ENCODE results near the gene TEX52. TPM values are rescaled to one million over a fixed set of nuclear protein-coding genes. Genes with fewer than 3 reads are reported as not detected.

Gene TEX52
- total and polyA plus RNA-seq, 2 of the 13 experiments (the other 11 are each of a cell fraction or from before 2014, with no cell fraction given): 0.05 TPM; not detected in 1

DNA sequence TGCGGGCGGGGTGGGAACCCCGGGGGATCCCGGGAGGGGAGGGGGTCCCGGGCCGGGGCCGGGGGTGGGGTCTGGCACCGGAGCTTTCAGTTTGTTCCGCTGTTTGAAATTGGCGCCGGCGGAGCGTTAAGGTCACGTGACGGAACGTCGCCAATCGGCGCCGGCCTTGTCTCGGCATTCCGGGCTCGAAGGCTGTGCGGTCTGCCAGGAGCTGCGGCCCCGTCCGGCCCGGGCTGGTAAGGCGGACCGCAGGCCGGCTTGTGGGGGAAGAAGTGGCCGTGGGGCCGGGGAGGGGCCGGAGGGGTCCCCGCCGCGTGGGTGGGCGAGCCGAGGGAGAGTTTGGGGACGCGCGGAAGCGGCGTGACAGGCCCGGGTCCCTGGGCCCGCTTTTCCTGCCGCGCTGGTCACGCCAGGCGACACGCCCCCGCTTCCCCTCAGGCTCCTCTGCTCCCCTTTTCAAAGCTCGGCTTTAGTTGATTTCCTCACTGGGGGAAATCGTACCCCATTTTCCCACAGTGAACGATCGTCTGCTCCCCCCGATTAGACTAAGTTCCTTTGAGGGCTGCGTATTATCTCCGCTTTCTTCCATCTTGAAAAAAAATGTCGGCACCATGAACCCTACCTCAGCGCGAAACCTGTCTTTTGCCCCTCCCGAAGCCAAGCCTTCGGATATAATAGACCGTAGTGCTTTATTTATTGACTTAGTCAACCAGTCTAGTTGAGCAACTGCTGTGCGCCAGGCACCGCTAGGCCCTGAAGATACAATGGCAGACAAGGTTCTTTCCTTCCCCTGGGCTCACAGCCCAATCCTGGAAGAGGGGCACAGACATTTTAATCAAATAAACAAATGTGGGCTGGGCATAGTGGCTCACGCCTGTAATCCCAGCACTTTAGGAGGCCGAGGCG, 20.5 kb upstream of the TEX52 start, which contains the start of the genes FOXM1 and RHNO1 (continued):
- TF ChIP-seq, protein P1, sequence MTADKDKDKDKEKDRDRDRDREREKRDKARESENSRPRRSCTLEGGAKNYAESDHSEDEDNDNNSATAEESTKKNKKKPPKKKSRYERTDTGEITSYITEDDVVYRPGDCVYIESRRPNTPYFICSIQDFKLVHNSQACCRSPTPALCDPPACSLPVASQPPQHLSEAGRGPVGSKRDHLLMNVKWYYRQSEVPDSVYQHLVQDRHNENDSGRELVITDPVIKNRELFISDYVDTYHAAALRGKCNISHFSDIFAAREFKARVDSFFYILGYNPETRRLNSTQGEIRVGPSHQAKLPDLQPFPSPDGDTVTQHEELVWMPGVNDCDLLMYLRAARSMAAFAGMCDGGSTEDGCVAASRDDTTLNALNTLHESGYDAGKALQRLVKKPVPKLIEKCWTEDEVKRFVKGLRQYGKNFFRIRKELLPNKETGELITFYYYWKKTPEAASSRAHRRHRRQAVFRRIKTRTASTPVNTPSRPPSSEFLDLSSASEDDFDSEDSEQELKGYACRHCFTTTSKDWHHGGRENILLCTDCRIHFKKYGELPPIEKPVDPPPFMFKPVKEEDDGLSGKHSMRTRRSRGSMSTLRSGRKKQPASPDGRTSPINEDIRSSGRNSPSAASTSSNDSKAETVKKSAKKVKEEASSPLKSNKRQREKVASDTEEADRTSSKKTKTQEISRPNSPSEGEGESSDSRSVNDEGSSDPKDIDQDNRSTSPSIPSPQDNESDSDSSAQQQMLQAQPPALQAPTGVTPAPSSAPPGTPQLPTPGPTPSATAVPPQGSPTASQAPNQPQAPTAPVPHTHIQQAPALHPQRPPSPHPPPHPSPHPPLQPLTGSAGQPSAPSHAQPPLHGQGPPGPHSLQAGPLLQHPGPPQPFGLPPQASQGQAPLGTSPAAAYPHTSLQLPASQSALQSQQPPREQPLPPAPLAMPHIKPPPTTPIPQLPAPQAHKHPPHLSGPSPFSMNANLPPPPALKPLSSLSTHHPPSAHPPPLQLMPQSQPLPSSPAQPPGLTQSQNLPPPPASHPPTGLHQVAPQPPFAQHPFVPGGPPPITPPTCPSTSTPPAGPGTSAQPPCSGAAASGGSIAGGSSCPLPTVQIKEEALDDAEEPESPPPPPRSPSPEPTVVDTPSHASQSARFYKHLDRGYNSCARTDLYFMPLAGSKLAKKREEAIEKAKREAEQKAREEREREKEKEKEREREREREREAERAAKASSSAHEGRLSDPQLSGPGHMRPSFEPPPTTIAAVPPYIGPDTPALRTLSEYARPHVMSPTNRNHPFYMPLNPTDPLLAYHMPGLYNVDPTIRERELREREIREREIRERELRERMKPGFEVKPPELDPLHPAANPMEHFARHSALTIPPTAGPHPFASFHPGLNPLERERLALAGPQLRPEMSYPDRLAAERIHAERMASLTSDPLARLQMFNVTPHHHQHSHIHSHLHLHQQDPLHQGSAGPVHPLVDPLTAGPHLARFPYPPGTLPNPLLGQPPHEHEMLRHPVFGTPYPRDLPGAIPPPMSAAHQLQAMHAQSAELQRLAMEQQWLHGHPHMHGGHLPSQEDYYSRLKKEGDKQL (CRISPR knock-in tag; IDR thresholded peaks at IDR 0.05; ENCODE audit: low read depth): peak; percentile 10; the same call in 1 of the 2 replicates
- TF ChIP-seq ZNF569 (CRISPR knock-in tag; IDR thresholded peaks at IDR 0.05; ENCODE audit: borderline replicate concordance): 0 out of 2 replicates have a peak, but pooled peaks have one; percentile 42
- TF ChIP-seq SAFB2 (CRISPR knock-in tag; IDR thresholded peaks at IDR 0.05; ENCODE audit: borderline replicate concordance, low read depth): peak; percentile 28; the same call in 1 of the 2 replicates
- TF ChIP-seq CCDC6 (CRISPR knock-in tag; IDR thresholded peaks at IDR 0.05): 0 out of 2 replicates have a peak, but pooled peaks have one; percentile 51
- TF ChIP-seq ZFP36 (IDR thresholded peaks at IDR 0.05; ENCODE audit: borderline replicate concordance, low read depth, low read length, partially characterized antibody): no peak
- TF ChIP-seq RXRB (CRISPR knock-in tag; IDR thresholded peaks at IDR 0.05; ENCODE audit: borderline replicate concordance): no peak
- TF ChIP-seq ATF1 (CRISPR knock-in tag; IDR thresholded peaks at IDR 0.05): no peak
- no peak for TF ChIP-seq TCF12 (IDR thresholded peaks at IDR 0.05)
- TF ChIP-seq TCF12 (CRISPR knock-in tag; IDR thresholded peaks at IDR 0.05): no peak
- TF ChIP-seq ZNF605 (CRISPR knock-in tag; IDR thresholded peaks at IDR 0.05): peak; percentile 78; the same call in 1 of the 2 replicates
- TF ChIP-seq MAFK (conservative IDR thresholded peaks at IDR 0.05 in 1 of 2, IDR thresholded peaks at IDR 0.05 in 1 of 2; ENCODE audit: low read length in 2 of 2): no peak
- TF ChIP-seq ELF3 (CRISPR knock-in tag; IDR thresholded peaks at IDR 0.05): 0 out of 2 replicates have a peak, but pooled peaks have one; percentile 15
- no peak for TF ChIP-seq ZNF260 (CRISPR knock-in tag; IDR thresholded peaks at IDR 0.05; ENCODE audit: borderline replicate concordance, low read depth)
- TF ChIP-seq HES4 (CRISPR knock-in tag; IDR thresholded peaks at IDR 0.05; ENCODE audit: borderline replicate concordance): 0 out of 2 replicates have a peak, but pooled peaks have one; percentile 20
- no peak for TF ChIP-seq SKIL (CRISPR knock-in tag; IDR thresholded peaks at IDR 0.05; ENCODE audit: borderline replicate concordance)
- TF ChIP-seq ZBTB38 (CRISPR knock-in tag; IDR thresholded peaks at IDR 0.05): no peak
- 0 out of 2 replicates have a peak, but pooled peaks have one; percentile 11 for TF ChIP-seq ZNF792 (CRISPR knock-in tag; IDR thresholded peaks at IDR 0.05)
- peak; percentile 41; the same call in 1 of the 2 replicates for TF ChIP-seq PHF21A (CRISPR knock-in tag; IDR thresholded peaks at IDR 0.05)
- no peak for TF ChIP-seq ATRX (CRISPR knock-in tag; IDR thresholded peaks at IDR 0.05; ENCODE audit: borderline replicate concordance)
- TF ChIP-seq SMARCC2 (IDR thresholded peaks at IDR 0.05): no peak

All from HepG2 (cell line).